HG03432 (cell line): ENCODE results near the gene GDF10.

Experiments used
- ATAC-seq: cut with Tn5 transposase; IDR thresholded peaks from one replicate; pipeline ENCODE4 v1.9.1; 2021; ENCODE audit warnings: mild to moderate bottlenecking, moderate library complexity; ENCODE audit not compliant: unreplicated experiment

GDF10 gene

DNA sequence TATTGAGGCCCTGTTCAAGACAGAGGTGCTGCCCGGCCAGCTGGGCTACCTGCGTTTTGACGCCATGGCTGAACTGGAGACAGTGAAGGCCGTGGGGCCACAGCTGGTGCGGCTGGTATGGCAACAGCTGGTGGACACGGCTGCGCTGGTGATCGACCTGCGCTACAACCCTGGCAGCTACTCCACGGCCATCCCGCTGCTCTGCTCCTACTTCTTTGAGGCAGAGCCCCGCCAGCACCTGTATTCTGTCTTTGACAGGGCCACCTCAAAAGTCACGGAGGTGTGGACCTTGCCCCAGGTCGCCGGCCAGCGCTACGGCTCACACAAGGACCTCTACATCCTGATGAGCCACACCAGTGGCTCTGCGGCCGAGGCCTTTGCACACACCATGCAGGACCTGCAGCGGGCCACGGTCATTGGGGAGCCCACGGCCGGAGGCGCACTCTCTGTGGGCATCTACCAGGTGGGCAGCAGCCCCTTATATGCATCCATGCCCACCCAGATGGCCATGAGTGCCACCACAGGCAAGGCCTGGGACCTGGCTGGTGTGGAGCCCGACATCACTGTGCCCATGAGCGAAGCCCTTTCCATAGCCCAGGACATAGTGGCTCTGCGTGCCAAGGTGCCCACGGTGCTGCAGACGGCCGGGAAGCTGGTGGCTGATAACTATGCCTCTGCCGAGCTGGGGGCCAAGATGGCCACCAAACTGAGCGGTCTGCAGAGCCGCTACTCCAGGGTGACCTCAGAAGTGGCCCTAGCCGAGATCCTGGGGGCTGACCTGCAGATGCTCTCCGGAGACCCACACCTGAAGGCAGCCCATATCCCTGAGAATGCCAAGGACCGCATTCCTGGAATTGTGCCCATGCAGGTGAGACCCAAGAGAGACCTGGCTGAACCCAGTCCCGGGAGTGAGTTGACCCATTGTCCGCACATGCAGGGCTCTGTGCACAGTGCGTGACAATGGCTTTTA, 51.0 kb downstream of the GDF10 start:
- ATAC-seq: no peak

DNA sequence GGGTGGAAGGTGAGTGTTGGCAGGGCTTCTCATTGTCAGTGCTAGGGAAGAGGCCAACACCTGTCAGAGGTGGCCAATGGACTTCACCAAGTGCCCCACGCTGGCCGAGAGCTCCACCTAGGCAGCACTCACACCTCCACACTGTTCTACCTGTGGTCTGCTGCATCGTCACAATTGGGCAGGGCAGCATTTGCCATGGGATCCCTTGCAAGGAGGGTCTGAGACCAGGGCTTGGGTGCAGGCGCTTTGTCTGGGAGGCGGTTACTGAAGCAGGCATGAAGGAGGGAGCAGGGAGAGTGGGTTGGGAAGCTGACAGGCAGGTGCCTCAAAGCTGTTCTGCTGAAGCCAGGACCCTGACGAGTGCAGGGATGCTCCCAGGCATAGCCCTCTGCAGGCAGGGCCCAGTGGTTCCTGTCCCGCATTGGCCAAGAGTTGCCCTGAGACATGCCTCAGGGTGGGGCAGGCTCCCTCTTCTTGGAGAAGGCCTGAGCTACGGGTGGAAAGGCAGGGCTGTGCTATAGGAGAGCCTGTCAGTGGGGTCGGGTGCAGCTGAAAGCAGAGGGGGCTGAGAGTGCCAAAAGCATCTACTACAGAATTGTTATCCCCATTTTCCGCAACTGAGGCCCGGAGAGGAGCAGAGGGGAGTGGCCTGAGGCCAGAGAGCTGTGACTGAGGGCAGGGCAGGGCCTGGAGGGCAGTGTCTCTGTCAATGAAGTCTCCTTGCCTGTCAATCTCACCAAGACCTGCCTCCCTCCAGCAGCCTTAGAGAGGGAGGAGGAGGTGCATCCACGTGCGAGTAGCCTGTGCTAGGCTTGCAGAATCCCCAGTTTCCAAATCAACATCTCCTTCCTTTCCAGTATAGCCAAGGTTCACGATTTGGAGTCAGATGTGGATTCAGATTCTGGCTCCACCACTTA, 52.2 kb downstream of the GDF10 start:
- ATAC-seq: no peak

DNA sequence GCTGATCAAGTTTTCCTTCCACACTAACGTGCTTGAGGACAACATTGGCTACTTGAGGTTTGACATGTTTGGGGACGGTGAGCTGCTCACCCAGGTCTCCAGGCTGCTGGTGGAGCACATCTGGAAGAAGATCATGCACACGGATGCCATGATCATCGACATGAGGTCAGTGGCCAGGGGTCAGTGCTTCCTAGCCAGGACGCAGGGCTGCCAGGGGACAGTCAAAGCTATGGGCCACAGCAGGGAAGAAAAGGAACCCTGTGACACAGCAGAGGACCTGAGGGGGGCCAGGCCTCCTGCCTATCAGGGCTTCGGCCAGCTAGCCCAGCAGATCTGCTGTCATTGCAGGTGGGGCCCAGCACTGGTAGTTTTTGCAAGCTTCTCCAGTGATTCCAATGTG, 53.4 kb downstream of the GDF10 start:
- no peak for ATAC-seq

DNA sequence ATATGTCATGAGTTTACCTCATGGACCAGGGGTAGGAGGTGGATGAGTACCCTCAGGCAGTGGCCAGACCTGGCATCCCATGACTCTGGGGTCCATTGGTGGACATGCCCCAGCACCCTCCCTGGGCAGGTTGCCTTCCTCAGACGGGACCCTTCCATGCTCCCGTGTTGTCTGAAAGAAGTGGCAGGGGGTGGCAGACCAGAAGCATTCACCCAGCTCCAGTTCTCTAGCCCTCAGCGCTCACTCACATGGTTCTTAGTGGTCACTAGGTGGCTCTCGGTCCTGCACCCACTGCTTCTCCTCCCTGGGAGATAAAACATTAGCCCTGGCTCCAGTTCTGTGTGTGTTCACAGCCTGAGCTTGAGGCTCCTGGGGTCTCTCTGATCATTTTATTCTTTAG, 54.2 kb downstream of the GDF10 start:
- ATAC-seq: no peak

DNA sequence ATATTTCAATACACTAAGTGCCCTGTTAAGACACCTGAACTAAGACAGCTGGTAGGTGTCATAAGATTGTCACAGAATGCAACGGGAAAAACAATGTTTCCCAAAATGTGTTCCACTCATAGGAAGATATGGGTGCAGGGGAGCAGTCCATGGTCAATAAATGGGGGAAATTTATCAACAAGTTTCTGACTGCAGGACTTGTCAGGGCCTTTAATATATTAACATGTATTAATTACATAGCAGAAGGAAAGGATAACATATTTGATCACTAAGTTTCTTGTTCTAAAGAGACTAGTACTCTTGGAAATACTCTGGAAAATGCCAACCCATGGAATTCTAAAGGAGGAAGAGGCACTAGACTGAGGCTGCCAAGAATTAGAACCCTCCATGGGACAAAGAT, 54.9 kb downstream of the GDF10 start:
- ATAC-seq: no peak

DNA sequence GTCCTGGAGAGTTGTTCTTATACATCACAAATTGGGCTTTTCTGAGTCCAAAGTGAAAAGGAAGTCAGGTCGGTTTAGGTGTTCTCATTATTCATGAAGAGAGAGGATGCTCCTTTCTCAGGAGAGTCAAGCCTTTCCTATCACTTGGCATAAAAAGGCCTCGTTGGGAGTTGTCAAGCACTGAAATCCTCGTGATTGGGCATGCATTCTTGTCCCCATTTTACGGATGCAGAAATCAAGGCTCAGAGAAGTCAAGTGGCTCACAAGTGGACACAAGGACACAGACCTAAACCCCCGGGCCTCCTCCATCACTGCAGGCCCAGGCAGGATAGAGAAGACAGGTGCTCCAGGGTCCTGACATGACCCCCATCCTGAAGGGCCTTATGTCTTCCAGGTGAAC, 56.7 kb downstream of the GDF10 start:
- ATAC-seq: no peak

DNA sequence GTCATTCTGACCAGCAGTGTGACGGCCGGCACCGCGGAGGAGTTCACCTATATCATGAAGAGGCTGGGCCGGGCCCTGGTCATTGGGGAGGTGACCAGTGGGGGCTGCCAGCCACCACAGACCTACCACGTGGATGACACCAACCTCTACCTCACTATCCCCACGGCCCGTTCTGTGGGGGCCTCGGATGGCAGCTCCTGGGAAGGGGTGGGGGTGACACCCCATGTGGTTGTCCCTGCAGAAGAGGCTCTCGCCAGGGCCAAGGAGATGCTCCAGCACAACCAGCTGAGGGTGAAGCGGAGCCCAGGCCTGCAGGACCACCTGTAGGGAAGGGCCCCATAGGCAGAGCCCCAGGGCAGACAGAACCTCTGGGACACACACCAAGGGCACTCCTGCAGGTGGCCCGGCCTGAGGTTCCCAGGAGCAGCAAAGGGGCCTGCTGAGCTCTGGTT, 57.2 kb downstream of the GDF10 start:
- ATAC-seq: no peak

DNA sequence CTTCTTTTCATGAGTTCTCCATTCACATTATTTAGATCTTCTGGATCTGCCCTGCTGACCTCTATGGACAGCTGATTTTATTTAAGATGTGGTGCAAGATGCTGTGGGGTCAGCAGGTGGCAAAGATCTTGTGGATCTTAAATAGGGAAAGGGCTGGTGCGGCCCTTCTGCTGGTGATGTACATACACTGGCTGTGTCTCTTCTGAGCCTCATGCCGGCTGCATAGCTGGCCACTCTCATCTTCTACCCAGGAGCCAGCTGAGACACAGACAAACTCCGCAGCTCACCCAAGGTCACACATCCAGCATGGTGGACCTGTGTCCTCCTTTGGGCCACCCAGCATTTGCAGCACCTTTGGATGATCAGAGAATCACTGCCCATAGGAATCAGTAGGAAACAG, 57.9 kb downstream of the GDF10 start:
- no peak for ATAC-seq

DNA sequence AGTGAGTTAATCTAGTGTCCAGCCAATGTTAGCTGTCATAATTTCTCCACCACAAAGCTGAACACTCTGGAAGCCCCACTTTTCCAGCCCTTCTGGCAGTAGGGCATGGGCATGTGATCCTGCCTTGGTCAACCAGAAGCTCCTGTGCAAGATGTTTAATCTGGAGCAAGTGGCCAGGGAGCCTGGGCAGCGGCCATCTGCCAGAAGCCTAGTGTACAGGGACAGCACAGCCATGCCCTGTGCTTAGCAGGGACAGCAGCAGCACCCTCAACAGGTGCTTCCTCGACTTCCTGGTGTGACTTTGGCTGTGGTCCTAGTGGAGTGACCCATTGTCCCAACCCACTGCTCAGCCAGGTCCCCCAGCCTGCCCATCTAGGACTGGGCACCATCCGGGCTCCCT, 58.5 kb downstream of the GDF10 start:
- ATAC-seq: no peak

DNA sequence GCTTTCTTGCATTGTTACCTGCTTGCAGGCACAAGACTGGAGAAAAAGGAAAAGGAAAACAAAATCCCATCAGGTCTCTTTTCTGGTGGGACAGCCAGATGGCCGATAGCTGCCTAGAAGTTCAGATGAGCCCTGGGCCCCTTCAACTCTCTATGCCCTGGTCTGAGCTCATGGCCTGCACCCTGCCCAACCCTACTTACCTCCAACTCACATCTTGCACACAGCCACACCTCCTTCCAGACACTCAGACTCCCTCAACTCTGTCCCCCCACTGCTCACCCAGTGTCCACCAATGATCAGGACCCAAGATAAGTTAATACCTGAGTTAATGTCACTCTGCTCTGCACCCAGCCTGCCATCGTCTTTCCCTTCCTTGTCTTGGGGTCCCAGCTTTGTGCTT, 59.1 kb downstream of the GDF10 start:
- ATAC-seq: no peak

DNA sequence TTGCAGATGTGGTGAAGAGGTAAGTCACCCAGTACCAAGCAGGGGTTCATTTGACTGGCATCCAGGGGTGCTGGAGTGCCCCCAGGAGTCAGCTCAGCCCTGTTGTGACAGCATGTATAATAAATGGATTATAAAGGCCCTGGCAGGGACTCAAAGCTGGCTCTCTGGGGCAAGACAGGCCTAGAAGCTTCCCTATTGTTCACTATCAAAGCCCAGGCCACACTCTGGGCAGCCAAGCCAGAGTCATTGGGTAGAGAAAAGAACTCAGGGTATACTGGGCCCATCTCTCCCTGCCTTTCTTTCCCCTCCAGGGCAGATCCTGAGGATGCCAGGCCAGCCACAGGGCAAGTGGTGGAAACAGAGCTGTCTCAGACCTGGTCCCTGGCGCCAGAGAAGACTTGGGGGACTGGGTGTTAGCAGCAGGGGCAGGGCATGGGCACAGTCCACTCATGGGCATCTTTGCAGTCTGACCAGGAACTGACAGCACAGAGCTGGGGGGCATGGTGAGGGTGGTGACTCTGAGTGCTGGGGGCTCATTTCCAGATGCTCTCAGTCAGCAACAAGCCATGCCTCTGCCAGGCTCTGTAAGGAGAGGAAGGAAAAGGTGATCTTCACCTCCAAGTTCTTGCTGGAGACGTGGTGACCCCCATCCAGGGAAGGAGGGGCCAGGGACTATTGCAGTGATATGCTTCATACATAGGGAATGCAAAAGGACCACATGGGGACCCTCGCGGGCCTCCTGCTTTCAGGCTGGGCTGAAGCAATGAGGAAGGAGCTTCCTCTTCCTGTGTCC, 59.8 kb downstream of the GDF10 start:
- ATAC-seq: no peak

DNA sequence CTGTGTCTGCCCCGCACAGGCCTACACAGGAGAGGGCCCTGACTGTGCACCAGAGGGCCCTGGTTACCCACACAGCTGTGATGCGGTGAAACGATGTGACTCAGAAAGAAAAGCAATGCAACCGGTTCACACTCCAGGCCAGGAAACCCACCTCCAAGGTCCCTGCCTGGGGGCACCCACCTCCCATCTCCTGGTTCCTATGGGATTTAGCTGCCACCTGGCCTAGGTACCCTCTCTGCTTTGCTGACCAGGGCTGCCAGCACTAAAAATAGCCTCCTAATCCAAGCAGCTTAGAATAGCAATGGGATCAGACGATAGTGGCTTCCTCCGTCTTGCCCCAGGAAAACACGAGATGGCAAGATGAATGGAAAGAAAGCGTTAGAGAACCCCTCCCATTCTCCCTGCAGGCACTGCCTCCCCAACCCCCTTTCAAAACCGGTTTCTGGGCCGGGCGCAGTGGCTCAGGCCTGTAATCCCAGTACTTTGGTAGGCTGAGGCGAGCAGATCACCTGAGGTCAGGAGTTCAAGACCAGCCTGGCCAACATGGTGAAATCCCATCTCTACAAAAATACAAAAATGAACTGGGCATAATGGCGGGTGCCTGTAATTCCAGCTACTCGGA, 60.5 kb downstream of the GDF10 start:
- no peak for ATAC-seq

DNA sequence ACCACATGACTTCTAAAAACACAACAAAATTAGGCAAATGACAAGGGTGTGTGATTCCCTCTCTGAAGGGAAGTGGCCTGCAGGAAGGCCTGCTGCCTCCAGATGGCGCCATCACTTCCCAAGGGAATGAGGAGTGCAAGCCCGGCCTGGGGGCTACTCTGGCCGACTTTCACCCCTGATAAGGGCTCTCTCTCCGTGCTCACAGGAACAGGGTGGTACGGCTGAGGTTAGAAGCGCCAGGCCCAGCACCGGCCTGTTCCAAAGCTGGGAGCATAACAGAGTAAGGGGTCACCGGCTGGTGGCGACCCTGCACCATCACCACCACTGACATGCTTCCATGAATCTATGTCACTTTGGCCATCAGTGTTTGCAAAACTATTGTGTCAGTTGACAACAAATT, 61.3 kb downstream of the GDF10 start:
- no peak for ATAC-seq

DNA sequence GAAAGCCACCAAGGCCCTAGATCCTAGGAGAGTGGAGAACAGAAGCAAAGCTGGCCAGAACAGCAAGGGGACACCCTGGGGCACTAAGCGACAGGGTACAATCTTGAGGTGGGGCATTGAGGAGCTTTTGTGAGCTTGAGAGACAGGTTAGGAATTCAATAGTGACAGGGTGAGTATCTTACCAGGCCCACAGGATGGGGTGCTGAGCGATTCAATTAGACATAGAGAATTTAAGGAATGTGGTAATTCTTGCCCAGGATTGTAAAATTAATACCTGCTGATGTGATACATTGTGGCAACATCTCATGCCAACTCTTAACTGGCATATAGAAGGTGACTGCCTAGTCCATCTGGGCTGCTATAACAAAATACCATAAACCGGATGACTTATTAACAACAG, 62.2 kb downstream of the GDF10 start:
- no peak for ATAC-seq
